ENCODE results near the gene CRCP.
"Not testable (repeated sequence)": the region's sequence is repeated elsewhere in the genome, so short reads cannot be mapped to it uniquely, and the experiment has no call there.

CRCP gene

GRCh38 chr7:66156035-66156434, 41.4 kb downstream of the CRCP start:
- not testable (repeated sequence) for DNase-seq (ENCODE audit: low read depth)

- DNase-seq (ENCODE audit: low read depth), result no peak
Measured at GRCh38 chr7:66157060-66157459, 42.4 kb downstream of the CRCP start.

GRCh38 chr7:66162622-66163021, 48.0 kb downstream of the CRCP start:
- DNase-seq (ENCODE audit: low read depth), result no peak

GRCh38 chr7:66163186-66163610, 48.6 kb downstream of the CRCP start:
- no peak for DNase-seq (ENCODE audit: low read depth)

GRCh38 chr7:66164356-66164755, 49.7 kb downstream of the CRCP start:
- DNase-seq (ENCODE audit: low read depth), result no peak

- DNase-seq (ENCODE audit: low read depth), result peak; percentile 86
Measured at GRCh38 chr7:66167773-66168387, 53.2 kb downstream of the CRCP start.

GRCh38 chr7:66169616-66170015, 55.0 kb downstream of the CRCP start:
- DNase-seq (ENCODE audit: low read depth), result no peak

- DNase-seq (ENCODE audit: low read depth), result peak; percentile 41
Measured at GRCh38 chr7:66170309-66171231, 55.9 kb downstream of the CRCP start.

- DNase-seq (ENCODE audit: low read depth), result not testable (repeated sequence)
Measured at GRCh38 chr7:66172536-66173401, 58.1 kb downstream of the CRCP start.

GRCh38 chr7:66173856-66174255, 59.2 kb downstream of the CRCP start:
- DNase-seq (ENCODE audit: low read depth), result no peak

GRCh38 chr7:66175006-66175405, 60.4 kb downstream of the CRCP start:
- not testable (repeated sequence) for DNase-seq (ENCODE audit: low read depth)

- no peak for DNase-seq (ENCODE audit: low read depth)
Measured at GRCh38 chr7:66176914-66177313, 62.3 kb downstream of the CRCP start.

GRCh38 chr7:66178258-66178657, 63.6 kb downstream of the CRCP start:
- DNase-seq (ENCODE audit: low read depth), result no peak

- no peak for DNase-seq (ENCODE audit: low read depth)
Measured at GRCh38 chr7:66181329-66181728, 66.7 kb downstream of the CRCP start.

GRCh38 chr7:66181845-66182244, 67.2 kb downstream of the CRCP start:
- no peak for DNase-seq (ENCODE audit: low read depth)

- DNase-seq (ENCODE audit: low read depth), result no peak
Measured at GRCh38 chr7:66182920-66183319, 68.3 kb downstream of the CRCP start.

GRCh38 chr7:66183700-66184099, 69.1 kb downstream of the CRCP start:
- peak; percentile 86 for DNase-seq (ENCODE audit: low read depth)

GRCh38 chr7:66185680-66186187, 71.1 kb downstream of the CRCP start:
- DNase-seq (ENCODE audit: low read depth), result no peak

GRCh38 chr7:66186991-66187390, 72.3 kb downstream of the CRCP start:
- no peak for DNase-seq (ENCODE audit: low read depth)

GRCh38 chr7:66187905-66188304, 73.3 kb downstream of the CRCP start:
- DNase-seq (ENCODE audit: low read depth), result peak; percentile 84

GRCh38 chr7:66188645-66189044, 74.0 kb downstream of the CRCP start:
- DNase-seq (ENCODE audit: low read depth), result no peak
